Neural progenitor cell (in vitro differentiated cells): ENCODE results near the gene GLIS1. TPM values are rescaled to one million over a fixed set of nuclear protein-coding genes. Genes with fewer than 3 reads are reported as not detected.
A peak's percentile ranks its signal among the peaks of the same experiment; 100 is the strongest.

Source experiments
- DNase-seq: peaks from one replicate; pipeline ENCODE4 v3.0.0-alpha.2; 2016; ENCODE audit warnings: low spot score
- H2AFZ ChIP-seq: fragments of 200-600 bp; sonication (generic); replicated peaks from 2 replicates; pipeline ENCODE4 v1.6.1; 2016; ENCODE audit warnings: antibody characterized with exemption
- H3F3A ChIP-seq: fragments of 200-600 bp; sonication (generic); 2 replicates; pipeline ENCODE4 v1.6.1; 2016; ENCODE audit warnings: antibody characterized with exemption, low read depth
- H3K27ac ChIP-seq: fragments of 200-600 bp; sonication (generic); 2 replicates; pipeline ENCODE4 v1.5.1; 2016; ENCODE audit warnings: mild to moderate bottlenecking
- H3K27me3 ChIP-seq: fragments of 200-600 bp; sonication (generic); 2 replicates; pipeline ENCODE4 v1.6.1; 2016; ENCODE audit warnings: mild to moderate bottlenecking, moderate library complexity
- H3K36me3 ChIP-seq: fragments of 200-600 bp; sonication (generic); 2 replicates; pipeline ENCODE4 v1.5.1; 2016
- H3K4me1 ChIP-seq: fragments of 200-600 bp; sonication (generic); 2 replicates; pipeline ENCODE4 v1.6.1; 2016; ENCODE audit warnings: mixed run types
- H3K4me2 ChIP-seq: fragments of 200-600 bp; sonication (generic); 2 replicates; pipeline ENCODE4 v1.6.1; 2016
- H3K4me3 ChIP-seq: fragments of 200-600 bp; sonication (generic); 2 replicates; pipeline ENCODE4 v1.5.1; 2016
- H3K79me2 ChIP-seq: fragments of 200-600 bp; sonication (generic); 2 replicates; pipeline ENCODE4 v1.6.1; 2016; ENCODE audit warnings: low read depth
- H3K9ac ChIP-seq: fragments of 200-600 bp; sonication (generic); 2 replicates; pipeline ENCODE4 v1.6.1; 2016
- H3K9me3 ChIP-seq: fragments of 200-600 bp; sonication (generic); 2 replicates; pipeline ENCODE4 v1.5.1; 2016; ENCODE audit warnings: low read depth
- H4K20me1 ChIP-seq: fragments of 200-600 bp; sonication (generic); 2 replicates; pipeline ENCODE4 v1.6.1; 2016; ENCODE audit warnings: low read depth
- H3K27ac Mint-ChIP-seq: 3 replicates; pipeline ENCODE4 v1.8.0; 2021; ENCODE audit warnings: mixed read lengths
- H3K27me3 Mint-ChIP-seq: 2 replicates; pipeline ENCODE4 v1.8.0; 2022; ENCODE audit warnings: low read depth, mild to moderate bottlenecking, inconsistent platforms, moderate library complexity, mixed read lengths; ENCODE audit not compliant: insufficient read depth
- H3K36me3 Mint-ChIP-seq: 3 replicates; pipeline ENCODE4 v1.8.0; 2021; ENCODE audit warnings: mixed read lengths
- H3K4me1 Mint-ChIP-seq: 3 replicates; pipeline ENCODE4 v1.8.0; 2021; ENCODE audit warnings: mixed read lengths
- H3K4me3 Mint-ChIP-seq: 3 replicates; pipeline ENCODE4 v1.8.0; 2021; ENCODE audit warnings: mild to moderate bottlenecking, moderate library complexity, mixed read lengths
- H3K9me3 Mint-ChIP-seq: 3 replicates; pipeline ENCODE4 v1.8.0; 2020; ENCODE audit warnings: mixed read lengths
- CTCF ChIP-seq: fragments of 200-600 bp; sonication (generic); IDR thresholded peaks from 2 replicates; pipeline ENCODE4 v1.5.1; 2017; ENCODE audit warnings: antibody characterized with exemption, mild to moderate bottlenecking
- EZH2 ChIP-seq: fragments of 200-600 bp; sonication (generic); IDR thresholded peaks from 2 replicates; pipeline ENCODE4 v1.6.1; 2017; ENCODE audit warnings: antibody characterized with exemption, mild to moderate bottlenecking, moderate library complexity
- EZH2phosphoT487 ChIP-seq: fragments of 200-600 bp; sonication (generic); IDR thresholded peaks from 2 replicates; pipeline ENCODE4 v1.6.1; 2017; ENCODE audit warnings: antibody characterized with exemption
- total RNA-seq: library from RNA; depleted of rRNA; stranded (reverse); fragments of >200 nt; gene quantifications from 2 replicates; pipeline ENCODE4 v1.2.3, GENCODE V29; 2015; ENCODE audit warnings: low replicate concordance

GLIS1 gene
- total RNA-seq, 1 donor from 2014 or later: not detected

- no peak for DNase-seq
- Mint-ChIP-seq H3K27ac (no peak overlapping the region), H3K36me3 (no peaks in the 10 kb centered on the region), H3K9me3 (no peaks in the 10 kb centered on the region), H3K4me3 (no peak overlapping the region), H3K4me1 (peaks cover 47% of the 10 kb centered on the region), H3K27me3 (peaks cover 8% of the 10 kb centered on the region)
- no peak overlapping the region for H3K27ac ChIP-seq
- H2AFZ ChIP-seq: no peak overlapping the region
- H3K4me3 ChIP-seq: no peak overlapping the region
- no peaks in the 10 kb centered on the region for H3K9me3 ChIP-seq
- TF ChIP-seq EZH2: no peak
- TF ChIP-seq CTCF: no peak
- TF ChIP-seq EZH2phosphoT487: no peak
- H3K27me3 ChIP-seq: peaks cover 14% of the 10 kb centered on the region
- H3K36me3 ChIP-seq: no peaks in the 10 kb centered on the region
- H3K4me2 ChIP-seq: no peak overlapping the region
- no peak overlapping the region for H3K9ac ChIP-seq
- no peaks in the 10 kb centered on the region for H3F3A ChIP-seq
- H3K79me2 ChIP-seq: no peaks in the 10 kb centered on the region
- H3K4me1 ChIP-seq: peaks cover 16% of the 10 kb centered on the region
- no peaks in the 10 kb centered on the region for H4K20me1 ChIP-seq
Observed at GRCh38 chr1:53686965-53687267, 52.0 kb downstream of the GLIS1 start.

- Histone ChIP-seq H3K4me1 (peaks cover 22% of the 10 kb centered on the region), H3K9ac (no peak overlapping the region), H2AFZ (peak overlapping the region; percentile 50), H3K4me2 (peak overlapping the region; percentile 58), H3F3A (no peaks in the 10 kb centered on the region), H4K20me1 (no peaks in the 10 kb centered on the region), H3K79me2 (no peaks in the 10 kb centered on the region), H3K36me3 (no peaks in the 10 kb centered on the region), H3K9me3 (no peaks in the 10 kb centered on the region), H3K27me3 (peaks cover 19% of the 10 kb centered on the region), H3K4me3 (no peak overlapping the region), H3K27ac (no peak overlapping the region)
- H3K4me1 Mint-ChIP-seq: peaks cover 51% of the 10 kb centered on the region
- no peak for DNase-seq
- peak overlapping the region; percentile 91 for H3K27ac Mint-ChIP-seq
- H3K27me3 Mint-ChIP-seq: peaks cover 8% of the 10 kb centered on the region
- H3K9me3 Mint-ChIP-seq: no peaks in the 10 kb centered on the region
- no peak for TF ChIP-seq EZH2
- no peak for TF ChIP-seq EZH2phosphoT487
- TF ChIP-seq CTCF: no peak
- H3K36me3 Mint-ChIP-seq: no peaks in the 10 kb centered on the region
- H3K4me3 Mint-ChIP-seq: peak overlapping the region; percentile 71
Observed at GRCh38 chr1:53686091-53686964, 52.6 kb downstream of the GLIS1 start.

- peak; percentile 54 for DNase-seq
- peak overlapping the region; percentile 91 for H3K27ac Mint-ChIP-seq
Observed at GRCh38 chr1:53685272-53686051, 53.5 kb downstream of the GLIS1 start.

More at GRCh38 chr1:53685272-53686051, 53.5 kb downstream of the GLIS1 start:
- H3K9ac ChIP-seq: no peak overlapping the region
- H3K4me3 ChIP-seq: no peak overlapping the region
- peaks cover 19% of the 10 kb centered on the region for H3K27me3 ChIP-seq
- H3K4me2 ChIP-seq: peak overlapping the region; percentile 58
- Mint-ChIP-seq H3K36me3 (no peaks in the 10 kb centered on the region), H3K9me3 (no peaks in the 10 kb centered on the region), H3K27me3 (peaks cover 8% of the 10 kb centered on the region), H3K4me3 (peak overlapping the region; percentile 71), H3K4me1 (peaks cover 57% of the 10 kb centered on the region)
- H3K79me2 ChIP-seq: no peaks in the 10 kb centered on the region
- H3K4me1 ChIP-seq: peaks cover 25% of the 10 kb centered on the region
- no peak overlapping the region for H2AFZ ChIP-seq
- no peaks in the 10 kb centered on the region for H3K9me3 ChIP-seq
- no peaks in the 10 kb centered on the region for H3K36me3 ChIP-seq
- H3F3A ChIP-seq: no peaks in the 10 kb centered on the region
- H3K27ac ChIP-seq: no peak overlapping the region
- TF ChIP-seq CTCF (no peak), EZH2phosphoT487 (no peak), EZH2 (no peak)
- no peaks in the 10 kb centered on the region for H4K20me1 ChIP-seq
